DOHH2 (cell line): ENCODE data around the gene YES1.

ENCODE experiments used
- H3F3A ChIP-seq: fragments of 200-600 bp; sonication (generic), shearing (Covaris generic); 2 replicates; pipeline ENCODE4 v1.6.0; 2016; ENCODE audit warnings: antibody characterized with exemption, mild to moderate bottlenecking; ENCODE audit not compliant: control insufficient read depth, insufficient read depth
- H3K27ac ChIP-seq: fragments of 200-600 bp; sonication (generic); 2 replicates; pipeline ENCODE4 v1.5.1; 2014; ENCODE audit warnings: low read depth, mild to moderate bottlenecking, low read length, moderate library complexity
- H3K27me3 ChIP-seq: fragments of 200-600 bp; sonication (generic); 2 replicates; pipeline ENCODE4 v1.6.1; 2014; ENCODE audit warnings: mild to moderate bottlenecking, low read length, mixed read lengths; ENCODE audit not compliant: control insufficient read depth
- H3K36me3 ChIP-seq: fragments of 200-600 bp; sonication (generic); 2 replicates; pipeline ENCODE4 v1.6.1; 2014; ENCODE audit warnings: mild to moderate bottlenecking, low read length, moderate library complexity, mixed read lengths; ENCODE audit not compliant: control insufficient read depth
- H3K4me1 ChIP-seq: fragments of 200-600 bp; sonication (generic); 2 replicates; pipeline ENCODE4 v1.6.1; 2014; ENCODE audit warnings: mild to moderate bottlenecking, low read length, mixed read lengths; ENCODE audit not compliant: control insufficient read depth
- H3K4me2 ChIP-seq: fragments of 200-600 bp; sonication (generic); 2 replicates; pipeline ENCODE4 v1.6.0; 2014; ENCODE audit warnings: mild to moderate bottlenecking, low read length, moderate library complexity
- H3K4me3 ChIP-seq: fragments of 200-600 bp; sonication (generic); 2 replicates; pipeline ENCODE4 v1.5.1; 2014; ENCODE audit warnings: mild to moderate bottlenecking, low read length, mixed read lengths
- H3K79me2 ChIP-seq: fragments of 200-600 bp; sonication (generic); 2 replicates; pipeline ENCODE4 v1.6.1; 2014; ENCODE audit warnings: mild to moderate bottlenecking, low read length, mixed read lengths; ENCODE audit not compliant: control insufficient read depth
- H3K9me2 ChIP-seq: fragments of 200-600 bp; sonication (generic); replicated peaks from 2 replicates; pipeline ENCODE4 v1.6.1; 2014; ENCODE audit warnings: mild to moderate bottlenecking, low read length, mixed read lengths; ENCODE audit not compliant: control insufficient read depth
- H3K9me3 ChIP-seq: fragments of 200-600 bp; sonication (generic); 2 replicates; pipeline ENCODE4 v1.6.1; 2014; ENCODE audit warnings: antibody characterized with exemption, low read length, mixed read lengths; ENCODE audit not compliant: control insufficient read depth, insufficient read depth
- H4K20me1 ChIP-seq: fragments of 200-600 bp; sonication (generic); 2 replicates; pipeline ENCODE4 v1.6.0; 2014; ENCODE audit warnings: low read depth, mild to moderate bottlenecking, antibody characterized with exemption, low read length, moderate library complexity; ENCODE audit not compliant: control insufficient read depth, insufficient read depth
- CTCF ChIP-seq: fragments of 200-600 bp; sonication (generic); IDR thresholded peaks from one replicate; pipeline ENCODE4 v1.5.1; 2014; ENCODE audit warnings: antibody characterized with exemption, mild to moderate bottlenecking, low read depth, low read length; ENCODE audit not compliant: poor library complexity, severe bottlenecking
- EZH2phosphoT487 ChIP-seq: fragments of 200-600 bp; sonication (generic); IDR thresholded peaks from 2 replicates; pipeline ENCODE4 v1.6.1; 2017; ENCODE audit warnings: borderline replicate concordance, mild to moderate bottlenecking, antibody characterized with exemption, low read length, moderate library complexity, mixed read lengths

YES1 gene

GRCh38 chr18:839224-840022 lies 27.4 kb upstream of the YES1 start:
- no peak overlapping the region for H3K4me3 ChIP-seq
- H3K79me2 ChIP-seq: no peaks in the 10 kb centered on the region
- no peaks in the 10 kb centered on the region for H3K36me3 ChIP-seq
- H3K9me3 ChIP-seq: no peaks in the 10 kb centered on the region
- H3K9me2 ChIP-seq: no peaks in the 10 kb centered on the region
- no peak overlapping the region for H3K4me2 ChIP-seq
- no peaks in the 10 kb centered on the region for H3F3A ChIP-seq
- no peak overlapping the region for H3K27ac ChIP-seq
- TF ChIP-seq CTCF (peak; percentile 92), EZH2phosphoT487 (no peak)
- H3K27me3 ChIP-seq: no peaks in the 10 kb centered on the region
- H3K4me1 ChIP-seq: no peaks in the 10 kb centered on the region
- no peaks in the 10 kb centered on the region for H4K20me1 ChIP-seq

- no peaks in the 10 kb centered on the region for H3K9me2 ChIP-seq
- no peaks in the 10 kb centered on the region for H3K4me1 ChIP-seq
- H3K36me3 ChIP-seq: no peaks in the 10 kb centered on the region
- no peak overlapping the region for H3K4me3 ChIP-seq
- no peak overlapping the region for H3K4me2 ChIP-seq
- H3F3A ChIP-seq: no peaks in the 10 kb centered on the region
- H3K27ac ChIP-seq: no peak overlapping the region
- TF ChIP-seq EZH2phosphoT487: no peak
- TF ChIP-seq CTCF: no peak
- no peaks in the 10 kb centered on the region for H4K20me1 ChIP-seq
- no peaks in the 10 kb centered on the region for H3K27me3 ChIP-seq
- no peaks in the 10 kb centered on the region for H3K9me3 ChIP-seq
- H3K79me2 ChIP-seq: no peaks in the 10 kb centered on the region
Measured at GRCh38 chr18:837922-838321, 25.9 kb upstream of the YES1 start.

GRCh38 chr18:834082-834720 lies 22.2 kb upstream of the YES1 start:
- no peaks in the 10 kb centered on the region for H3K79me2 ChIP-seq
- no peaks in the 10 kb centered on the region for H3K9me3 ChIP-seq
- no peaks in the 10 kb centered on the region for H3F3A ChIP-seq
- H3K4me3 ChIP-seq: no peak overlapping the region
- peaks cover 10% of the 10 kb centered on the region for H3K4me1 ChIP-seq
- H3K9me2 ChIP-seq: no peaks in the 10 kb centered on the region
- no peak overlapping the region for H3K4me2 ChIP-seq
- no peaks in the 10 kb centered on the region for H4K20me1 ChIP-seq
- H3K27ac ChIP-seq: no peak overlapping the region
- no peaks in the 10 kb centered on the region for H3K27me3 ChIP-seq
- H3K36me3 ChIP-seq: no peaks in the 10 kb centered on the region
- no peak for TF ChIP-seq EZH2phosphoT487
- TF ChIP-seq CTCF: no peak
